ENCODE data around the gene UNC13B.
"Not testable (repeated sequence)": the region's sequence is repeated elsewhere in the genome, so short reads cannot be mapped to it uniquely, and the experiment has no call there.

The UNC13B gene

GRCh38 chr9:35406183-35406959 is 244.6 kb downstream of the UNC13B start:
- DNase-seq (ENCODE audit: extremely low spot score, insufficient read length, low read depth) (no peak), FAIRE-seq (no peak)

GRCh38 chr9:35407846-35408245 is 246.0 kb downstream of the UNC13B start:
- DNase-seq (ENCODE audit: extremely low spot score, insufficient read length, low read depth) (no peak), FAIRE-seq (peak; percentile 18)

GRCh38 chr9:35409434-35409833 is 247.6 kb downstream of the UNC13B start:
- FAIRE-seq; DNase-seq (ENCODE audit: extremely low spot score, insufficient read length, low read depth): not testable (repeated sequence)

GRCh38 chr9:35414889-35415288 is 253.1 kb downstream of the UNC13B start:
- DNase-seq (ENCODE audit: extremely low spot score, insufficient read length, low read depth): no peak
- no peak for FAIRE-seq

- FAIRE-seq (no peak), DNase-seq (ENCODE audit: extremely low spot score, insufficient read length, low read depth) (no peak)
Measured at GRCh38 chr9:35415402-35416097, 253.7 kb downstream of the UNC13B start.

- DNase-seq (ENCODE audit: extremely low spot score, insufficient read length, low read depth) (no peak), FAIRE-seq (no peak)
Measured at GRCh38 chr9:35416098-35416427, 254.3 kb downstream of the UNC13B start.

GRCh38 chr9:35422346-35422745 is 260.5 kb downstream of the UNC13B start:
- FAIRE-seq (no peak), DNase-seq (ENCODE audit: extremely low spot score, insufficient read length, low read depth) (no peak)

- FAIRE-seq: no peak
- no peak for DNase-seq (ENCODE audit: extremely low spot score, insufficient read length, low read depth)
Measured at GRCh38 chr9:35422753-35423152, 260.9 kb downstream of the UNC13B start.

GRCh38 chr9:35423499-35423898 is 261.7 kb downstream of the UNC13B start:
- FAIRE-seq (peak; percentile 44), DNase-seq (ENCODE audit: extremely low spot score, insufficient read length, low read depth) (no peak)

- no peak for FAIRE-seq
- no peak for DNase-seq (ENCODE audit: extremely low spot score, insufficient read length, low read depth)
Measured at GRCh38 chr9:35424356-35425352, 262.8 kb downstream of the UNC13B start.

- DNase-seq (ENCODE audit: extremely low spot score, insufficient read length, low read depth): no peak
- FAIRE-seq: no peak
Measured at GRCh38 chr9:35426627-35427026, 264.8 kb downstream of the UNC13B start.

- DNase-seq (ENCODE audit: extremely low spot score, insufficient read length, low read depth) (no peak), FAIRE-seq (no peak)
Measured at GRCh38 chr9:35431467-35431866, 269.7 kb downstream of the UNC13B start.

GRCh38 chr9:35432076-35432475 is 270.3 kb downstream of the UNC13B start:
- FAIRE-seq (no peak), DNase-seq (ENCODE audit: extremely low spot score, insufficient read length, low read depth) (no peak)

- DNase-seq (ENCODE audit: extremely low spot score, insufficient read length, low read depth) (no peak), FAIRE-seq (no peak)
Measured at GRCh38 chr9:35436933-35437332, 275.1 kb downstream of the UNC13B start.

GRCh38 chr9:35446012-35446411 is 284.2 kb downstream of the UNC13B start:
- FAIRE-seq: no peak

GRCh38 chr9:35448496-35448895 is 286.7 kb downstream of the UNC13B start:
- no peak for FAIRE-seq
- DNase-seq (ENCODE audit: extremely low spot score, insufficient read length, low read depth): no peak

More at GRCh38 chr9:35446012-35446411, 284.2 kb downstream of the UNC13B start:
- DNase-seq (ENCODE audit: extremely low spot score, insufficient read length, low read depth): no peak

GRCh38 chr9:35452481-35452880 is 290.7 kb downstream of the UNC13B start:
- DNase-seq (ENCODE audit: extremely low spot score, insufficient read length, low read depth): no peak
- FAIRE-seq: no peak

- FAIRE-seq (no peak), DNase-seq (ENCODE audit: extremely low spot score, insufficient read length, low read depth) (no peak)
Measured at GRCh38 chr9:35453786-35454185, 292.0 kb downstream of the UNC13B start.
